H1 (cell line): ENCODE data around the gene S100P. TPM values are rescaled to one million over a fixed set of nuclear protein-coding genes. Genes with fewer than 3 reads are reported as not detected.

Experiments
- CTCF ChIA-PET: fragments of 300-600 bp; sonication (Branson Sonifier 250); formaldehyde crosslinking; loops from one replicate; lab custom pipeline; 2021; ENCODE audit not compliant: partially characterized antibody; lab: Charles Lee
- POLR2A ChIA-PET: fragments of 300-600 bp; sonication (Branson Sonifier 250); formaldehyde crosslinking; loops from one replicate; lab custom pipeline; 2021; ENCODE audit warnings: inconsistent platforms; ENCODE audit not compliant: partially characterized antibody; lab: Charles Lee
- DNase-seq, 2 experiments: peaks; one replicate each; pipeline versions ENCODE4 v3.0.0 to v3.0.0-alpha.2; 2010 to 2022; ENCODE audit warnings: low spot score in 2 of 2, low read depth in 1 of 2, mixed read lengths in 1 of 2
- FAIRE-seq: peaks from 2 replicates; lab custom pipeline; 2011; peaks lifted over from hg19 to GRCh38; lab: Jason Lieb, UNC
- H2AFZ ChIP-seq: 2 replicates; pipeline ENCODE4 v1.8.1; 2012; ENCODE audit warnings: low read length, inconsistent platforms
- H2AK5ac ChIP-seq: 2 replicates; pipeline ENCODE4 v1.6.1; 2013; ENCODE audit warnings: low read depth, low read length
- H2BK120ac ChIP-seq: replicated peaks from 2 replicates; pipeline ENCODE3; 2013; ENCODE audit warnings: low read depth, low read length, inconsistent platforms
- H2BK12ac ChIP-seq: 2 replicates; pipeline ENCODE4 v1.6.1; 2013; ENCODE audit warnings: low read depth, low read length
- H2BK15ac ChIP-seq: 2 replicates; pipeline ENCODE4 v1.6.1; 2013; ENCODE audit warnings: low read length
- H2BK20ac ChIP-seq: 2 replicates; pipeline ENCODE4 v1.6.1; 2013; ENCODE audit warnings: low read length
- H2BK5ac ChIP-seq: 2 replicates; pipeline ENCODE4 v1.6.1; 2013; ENCODE audit warnings: low read depth, low read length
- H3K14ac ChIP-seq: 2 replicates; pipeline ENCODE4 v1.6.1; 2013; ENCODE audit warnings: inconsistent platforms; ENCODE audit not compliant: insufficient read length
- H3K18ac ChIP-seq: 2 replicates; pipeline ENCODE4 v1.6.1; 2013; ENCODE audit warnings: low read length; ENCODE audit errors: extremely low read depth
- H3K23ac ChIP-seq: 2 replicates; pipeline ENCODE4 v1.6.1; 2013; ENCODE audit warnings: inconsistent platforms; ENCODE audit not compliant: insufficient read length
- H3K23me2 ChIP-seq: 2 replicates; pipeline ENCODE4 v1.6.1; 2013; ENCODE audit warnings: low read depth, low read length
- H3K27ac ChIP-seq: 2 replicates; pipeline ENCODE4 v1.6.1; 2011; ENCODE audit warnings: low read depth, low read length, inconsistent platforms
- H3K27me3 ChIP-seq, 4 experiments: replicated peaks in 1 of 4; 1 replicate in 1 of 4; 2 replicates in 3 of 4; pipeline versions ENCODE4 v1.6.1 to v1.8.1; 2011 to 2013; ENCODE audit warnings: low read length in 3 of 4, mild to moderate bottlenecking in 3 of 4, inconsistent platforms in 2 of 4, mixed read lengths in 2 of 4, moderate library complexity in 1 of 4; ENCODE audit not compliant: control insufficient read depth in 3 of 4, insufficient read depth in 3 of 4; ENCODE audit errors: extremely low read depth in 1 of 4
- H3K36me3 ChIP-seq, 4 experiments: 2 replicates each; pipeline versions ENCODE4 v1.6.1 to v1.8.1; 2011 to 2013; ENCODE audit warnings: mild to moderate bottlenecking in 4 of 4, low read length in 3 of 4, moderate library complexity in 2 of 4, control low read depth in 1 of 4, inconsistent platforms in 1 of 4; ENCODE audit not compliant: insufficient read depth in 4 of 4, control insufficient read depth in 2 of 4
- H3K4ac ChIP-seq: replicated peaks from 2 replicates; pipeline ENCODE3; 2013; ENCODE audit warnings: low read length, low read depth, mixed read lengths, inconsistent platforms; ENCODE audit not compliant: insufficient read length
- H3K4me1 ChIP-seq, 4 experiments: replicated peaks in 1 of 4; 1 replicate in 1 of 4; 2 replicates in 3 of 4; pipeline versions ENCODE4 v1.6.1 to v1.8.1; 2011 to 2013; ENCODE audit warnings: low read length in 3 of 4, inconsistent platforms in 2 of 4, mixed read lengths in 1 of 4; ENCODE audit not compliant: insufficient read depth in 4 of 4, control insufficient read depth in 3 of 4
- H3K4me2 ChIP-seq, 2 experiments: 2 replicates each; pipeline versions ENCODE4 v1.6.1 to v1.8.1; 2011 to 2013; ENCODE audit warnings: low read depth in 2 of 2, low read length in 2 of 2, control low read depth in 1 of 2, inconsistent platforms in 1 of 2, mild to moderate bottlenecking in 1 of 2; ENCODE audit not compliant: insufficient read depth in 1 of 2
- H3K4me3 ChIP-seq, 4 experiments: fragments of 200-600, 300-600 bp in 1 of 4; sonication (generic), shearing (Covaris generic), sonication (Bioruptor Twin) in 1 of 4; 2 replicates each; pipeline versions ENCODE4 v1.5.1 to v1.8.1; 2011 to 2016; ENCODE audit warnings: low read length in 4 of 4, low read depth in 3 of 4, control low read depth in 2 of 4, inconsistent platforms in 2 of 4, mild to moderate bottlenecking in 2 of 4, mixed read lengths in 1 of 4, moderate library complexity in 1 of 4; ENCODE audit not compliant: insufficient read depth in 2 of 4; ENCODE audit errors: extremely low read depth in 1 of 4
- H3K56ac ChIP-seq: replicated peaks from 2 replicates; pipeline ENCODE3; 2013; ENCODE audit warnings: low read depth, mild to moderate bottlenecking, mixed read lengths, low read length, inconsistent platforms; ENCODE audit not compliant: insufficient read length
- H3K79me1 ChIP-seq: 2 replicates; pipeline ENCODE4 v1.6.1; 2013; ENCODE audit warnings: low read depth, low read length, control low read depth
- H3K79me2 ChIP-seq, 2 experiments: 2 replicates each; pipeline versions ENCODE4 v1.6.1 to v1.8.1; 2012 to 2013; ENCODE audit warnings: low read length in 2 of 2, mild to moderate bottlenecking in 2 of 2, inconsistent platforms in 1 of 2; ENCODE audit not compliant: insufficient read depth in 2 of 2, control insufficient read depth in 1 of 2
- H3K9ac ChIP-seq, 4 experiments: replicated peaks in 1 of 4; 1 replicate in 1 of 4; 2 replicates in 3 of 4; pipeline versions ENCODE4 v1.6.1 to v1.8.1; 2011 to 2013; ENCODE audit warnings: low read depth in 3 of 4, low read length in 3 of 4, control low read depth in 2 of 4, mild to moderate bottlenecking in 2 of 4, moderate library complexity in 2 of 4, inconsistent platforms in 1 of 4; ENCODE audit errors: extremely low read depth in 1 of 4
- H3K9me3 ChIP-seq, 2 experiments: 2 replicates each; pipeline versions ENCODE4 v1.6.1 to v1.8.1; 2012 to 2013; ENCODE audit warnings: mild to moderate bottlenecking in 2 of 2, moderate library complexity in 2 of 2, control low read depth in 1 of 2, inconsistent platforms in 1 of 2, low read depth in 1 of 2, low read length in 1 of 2, mixed read lengths in 1 of 2; ENCODE audit not compliant: insufficient read depth in 2 of 2
- H4K20me1 ChIP-seq, 2 experiments: replicated peaks in 1 of 2; 2 replicates each; pipeline versions ENCODE3 to v1.8.1; 2011 to 2013; ENCODE audit warnings: inconsistent platforms in 2 of 2, low read length in 2 of 2, mild to moderate bottlenecking in 1 of 2; ENCODE audit not compliant: insufficient read depth in 2 of 2, control insufficient read depth in 1 of 2
- H4K5ac ChIP-seq: 2 replicates; pipeline ENCODE4 v1.6.1; 2013; ENCODE audit warnings: low read length, low read depth, mixed read lengths, inconsistent platforms; ENCODE audit not compliant: insufficient read length
- H4K8ac ChIP-seq: 2 replicates; pipeline ENCODE4 v1.8.0; 2013; ENCODE audit warnings: mild to moderate bottlenecking, moderate library complexity, low read length, inconsistent platforms; ENCODE audit not compliant: insufficient read depth; ENCODE audit errors: extremely low read depth
- H4K91ac ChIP-seq: replicated peaks from 2 replicates; pipeline ENCODE3; 2013; ENCODE audit warnings: low read length, mixed read lengths, inconsistent platforms; ENCODE audit not compliant: insufficient read length
- BACH1 ChIP-seq: IDR thresholded peaks from 2 replicates; pipeline ENCODE4 v1.6.1; 2012; ENCODE audit warnings: low read length, improper control_type of control experiment
- CBX8 ChIP-seq: fragments of 300-800, 300-1000 bp; sonication (generic); IDR thresholded peaks from 2 replicates; pipeline ENCODE4 v1.7.1; 2016; ENCODE audit warnings: low read depth, low read length, borderline replicate concordance
- GABPA ChIP-seq: IDR thresholded peaks from 2 replicates; pipeline ENCODE4 v1.6.1; 2011; ENCODE audit warnings: mild to moderate bottlenecking, low read length, moderate library complexity, borderline replicate concordance; ENCODE audit not compliant: insufficient read depth
- HDAC2 ChIP-seq, 2 experiments: fragments of 300-600 bp in 1 of 2; sonication (generic) in 1 of 2; IDR thresholded peaks; 2 replicates each; pipeline ENCODE4 v1.6.1; 2011 to 2012; ENCODE audit warnings: low read depth in 2 of 2, low read length in 2 of 2, mild to moderate bottlenecking in 2 of 2, moderate library complexity in 2 of 2, borderline replicate concordance in 1 of 2, inconsistent platforms in 1 of 2
- KDM1A ChIP-seq: fragments of 200-600, 300-600 bp; sonication (generic); IDR thresholded peaks from 2 replicates; pipeline ENCODE4 v1.7.1; 2016; ENCODE audit warnings: mild to moderate bottlenecking, low read length, borderline replicate concordance
- KDM4A ChIP-seq: IDR thresholded peaks from one replicate; pipeline ENCODE4 v1.7.1; 2012; ENCODE audit warnings: low read depth, mild to moderate bottlenecking, moderate library complexity, low read length, inconsistent platforms; ENCODE audit not compliant: severe bottlenecking
- KDM5A ChIP-seq: fragments of 200-600 bp; IDR thresholded peaks from 2 replicates; pipeline ENCODE4 v1.7.1; 2012; ENCODE audit warnings: mild to moderate bottlenecking, low read length, inconsistent platforms, mixed read lengths
- NANOG ChIP-seq: IDR thresholded peaks from 2 replicates; pipeline ENCODE4 v1.6.1; 2011; ENCODE audit warnings: low read length, low read depth, mild to moderate bottlenecking, inconsistent platforms; ENCODE audit not compliant: insufficient read depth, poor library complexity, severe bottlenecking
- POLR2AphosphoS5 ChIP-seq: IDR thresholded peaks from 2 replicates; pipeline ENCODE4 v1.6.1; 2011; ENCODE audit warnings: low read depth, low read length
- RNF2 ChIP-seq: fragments of 200-900, 300-1000 bp; sonication (generic); IDR thresholded peaks from 2 replicates; pipeline ENCODE4 v1.7.1; 2016; ENCODE audit warnings: borderline replicate concordance, low read depth, mild to moderate bottlenecking, antibody characterized with exemption, low read length; ENCODE audit not compliant: poor library complexity, severe bottlenecking; ENCODE audit errors: missing control alignments
- SAP30 ChIP-seq: fragments of 300-600 bp; sonication (generic); IDR thresholded peaks from 2 replicates; pipeline ENCODE4 v1.7.1; 2012; ENCODE audit warnings: low read length, moderate library complexity, mild to moderate bottlenecking, inconsistent platforms; ENCODE audit not compliant: insufficient read depth, insufficient replicate concordance
- SP1 ChIP-seq: IDR thresholded peaks from 2 replicates; pipeline ENCODE4 v1.6.1; 2011; ENCODE audit warnings: low read depth, low read length
- TAF7 ChIP-seq: optimal IDR thresholded peaks from 2 replicates; pipeline ENCODE3; 2011; ENCODE audit warnings: low read depth, mild to moderate bottlenecking, inconsistent platforms, low read length, moderate library complexity, borderline replicate concordance
- WGBS, 2 experiments: shearing (Covaris generic) in 1 of 2; methylation state at CpG; one replicate each; pipeline versions ENCODE4 v1.1.6 to v1.1.7; 2013 to 2015; ENCODE audit warnings: low lambda C conversion rate in 2 of 2, mixed read lengths in 2 of 2, inconsistent platforms in 1 of 2, low coverage in 1 of 2, missing lambda C conversion rate in 1 of 2; ENCODE audit not compliant: insufficient replicate concordance in 2 of 2, insufficient coverage in 1 of 2, insufficient read length in 1 of 2; ENCODE audit errors: extremely low coverage in 1 of 2, missing lambda C conversion rate in 1 of 2; 5-methylcytosine and 5-hydroxymethylcytosine counted together
- polyA plus RNA-seq, 7 experiments: library from polyadenylated mRNA; depleted of rRNA in 3 of 7; stranded (reverse) in 5 of 7; unstranded in 2 of 7; fragments of >200 nt in 5 of 7; fragments of 200-250 nt in 2 of 7; gene quantifications; 1 replicate in 5 of 7; 2 replicates in 1 of 7; 4 replicates in 1 of 7; pipeline versions ENCODE4 v1.2.1 to v1.2.3, GENCODE V29; 2011 to 2013; ENCODE audit warnings: missing spikeins in 2 of 7, mixed read lengths in 2 of 7
- total RNA-seq: library from RNA; stranded (reverse); fragmentation: NEBNext Ultra II Directional; extraction: Animal tissue kit (Norgen Biotek cat#: 25700); gene quantifications from 2 replicates; pipeline ENCODE4 v1.2.1, GENCODE V29; 2021

The S100P gene
- total and polyA plus RNA-seq, 2 of the 8 experiments (the other 6 are each of a cell fraction or from before 2014, with no cell fraction given) = not detected

DNA sequence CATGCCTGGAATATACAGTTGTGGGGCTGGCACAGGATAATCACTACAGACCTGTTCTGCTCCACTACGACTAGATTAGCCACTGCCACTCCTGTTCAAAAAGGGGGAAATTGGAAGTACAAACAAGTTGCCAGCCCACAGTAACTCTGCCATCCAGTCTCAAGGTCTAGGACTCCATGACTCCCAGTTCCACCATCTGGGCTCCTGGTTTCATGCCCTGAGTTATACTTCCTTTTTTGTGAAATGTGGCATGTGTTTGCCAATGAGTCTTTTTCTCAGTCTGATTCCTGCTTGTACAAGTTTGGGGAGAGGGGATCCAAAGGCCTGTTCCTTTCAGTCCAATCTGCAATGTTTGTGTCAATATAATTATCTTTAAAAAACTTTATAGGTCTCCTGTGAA lies 21.3 kb downstream of the S100P start:
- ChIA-PET POLR2A (interaction anchor here (1.1 kb wide), 1 partner anchor 31 kb away, joined by 3 read pairs; no protein-coding TSS in a partner anchor), CTCF (interaction anchor here (0.6 to 11.1 kb wide), 5 partner anchors 14 to 160 kb away, joined by 3 to 182 read pairs (median 3); no protein-coding TSS in a partner anchor)
- Histone ChIP-seq H3K27me3 (no peaks in the 10 kb centered on the region; a peak in 3 of 7 replicates), H3K23ac (no peak overlapping the region), H4K8ac (no peak overlapping the region), H3K9me3 (no peaks in the 10 kb centered on the region), H2AK5ac (no peak overlapping the region), H2BK5ac (no peak overlapping the region), H4K20me1 (peaks cover 3% of the 10 kb centered on the region in 2 experiments), H3K4me1 (peaks cover 0 to 8% (median 3%) of the 10 kb centered on the region in 4 experiments; a peak in 6 of 7 replicates), H4K5ac (no peak overlapping the region), H3K79me2 (peaks cover 0 to 20% of the 10 kb centered on the region in 2 experiments; a peak in 2 of 4 replicates), H3K27ac (no peak overlapping the region), H2BK120ac (no peak overlapping the region), H3K9ac (no peak overlapping the region), H3K4me3 (no peak overlapping the region), H2BK20ac (no peak overlapping the region), H2BK12ac (no peak overlapping the region), H3K4me2 (no peak overlapping the region; a peak in 1 of 4 replicates), H3K14ac (no peak overlapping the region), H4K91ac (no peak overlapping the region), H2BK15ac (no peak overlapping the region), H3K18ac (no peak overlapping the region), H3K4ac (no peak overlapping the region), H2AFZ (no peak overlapping the region), H3K79me1 (peaks cover 5% of the 10 kb centered on the region), H3K23me2 (peaks cover 7% of the 10 kb centered on the region), H3K56ac (no peak overlapping the region), H3K36me3 (no peaks in the 10 kb centered on the region)
- FAIRE-seq (no peak), DNase-seq (no peak)
- WGBS, 2 experiments = 72% methylated on average over 1 of the region's 1 CpG; no CpG with 5 or more reads in 1 of the 2 experiments
- no peak for TF ChIP-seq KDM5A
- no peak for TF ChIP-seq NANOG
- TF ChIP-seq SAP30 = no peak
- TF ChIP-seq GABPA = no peak
- TF ChIP-seq CBX8 = no peak
- TF ChIP-seq TAF7 = no peak
- no peak for TF ChIP-seq BACH1
- TF ChIP-seq SP1 = no peak
- TF ChIP-seq KDM1A = no peak
- TF ChIP-seq POLR2AphosphoS5 = no peak
- TF ChIP-seq RNF2 = no peak
- no peak for TF ChIP-seq HDAC2 (IDR thresholded peaks at IDR 0.05; ENCODE audit: borderline replicate concordance in 1 of 2, low read depth in 2 of 2, low read length in 2 of 2)
- TF ChIP-seq KDM4A = no peak
